MV-4-11 (cell line): ENCODE results near the gene LRRC38.

Experiments used
- DNase-seq: peaks from one replicate; lab custom pipeline; 2025; lab: John Stamatoyannopoulos, UW

The LRRC38 gene

DNA sequence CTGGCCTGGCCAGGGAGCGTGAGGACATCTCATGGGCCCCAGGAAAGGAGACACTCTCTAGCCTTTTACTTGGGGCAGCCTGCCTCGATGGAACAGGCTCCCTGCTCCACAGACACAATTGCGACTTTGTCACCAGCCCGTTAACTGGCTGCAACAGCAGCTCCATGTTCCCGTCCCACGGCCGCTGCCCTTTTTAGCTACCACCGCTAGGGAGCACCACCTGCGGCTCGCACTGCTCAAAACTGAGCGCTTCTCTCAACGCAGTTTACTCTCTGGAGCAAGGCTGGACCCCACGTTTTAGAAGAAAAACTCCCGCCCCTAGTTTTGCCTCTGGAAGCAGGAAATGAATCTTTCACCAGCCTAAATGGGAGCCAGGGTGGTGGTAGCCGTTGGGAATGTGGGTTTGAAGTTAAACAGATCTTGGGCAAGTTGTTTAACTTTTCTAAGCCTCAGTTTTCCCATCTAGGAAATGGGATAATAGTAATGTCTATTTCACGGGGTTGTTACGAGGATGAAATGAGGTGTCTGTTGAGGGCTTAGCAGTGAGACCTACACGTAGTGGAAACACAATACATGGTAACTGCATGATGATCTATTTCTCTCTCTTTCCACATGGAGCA lies 3.5 kb upstream of the LRRC38 start:
- DNase-seq, result no peak

DNA sequence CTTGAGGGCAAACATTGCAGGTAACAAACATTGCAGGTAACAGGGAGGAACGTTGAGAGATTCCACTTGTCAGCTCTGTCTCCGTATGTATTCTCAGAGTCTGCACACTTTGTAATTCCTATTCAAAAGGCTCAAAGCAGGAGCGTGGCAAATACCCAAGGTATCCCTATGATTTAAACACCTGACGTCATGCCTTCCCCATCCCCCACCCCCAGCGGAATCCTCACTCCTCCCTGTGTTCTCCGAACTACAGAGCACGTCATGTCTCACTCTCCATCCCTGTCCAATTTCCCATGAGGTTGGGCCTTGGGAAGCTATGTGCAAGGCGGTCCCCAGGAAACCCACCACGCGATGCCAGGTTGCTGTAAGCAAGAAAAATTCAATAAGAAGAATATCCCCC lies 2.8 kb upstream of the LRRC38 start:
- no peak for DNase-seq

DNA sequence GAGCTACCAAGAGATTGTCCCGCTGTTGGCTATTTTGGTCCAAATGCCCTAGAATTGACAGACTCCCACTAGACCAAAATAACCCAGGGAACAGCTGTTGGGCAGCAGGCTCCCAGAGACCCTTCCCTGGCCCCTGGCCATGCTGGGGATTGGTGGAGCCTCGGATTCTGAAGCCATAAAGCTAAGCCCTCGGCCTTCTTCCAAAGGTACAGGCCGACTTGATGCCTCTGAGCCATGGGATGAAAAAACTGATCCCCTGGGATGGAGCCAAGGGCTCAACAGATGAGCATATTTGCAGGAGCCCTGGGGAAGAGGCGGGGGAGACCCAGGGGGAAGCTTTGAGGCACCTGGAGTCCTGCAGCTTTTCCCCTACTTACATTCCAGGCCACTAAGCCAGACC lies 1.0 kb upstream of the LRRC38 start:
- DNase-seq, result no peak

DNA sequence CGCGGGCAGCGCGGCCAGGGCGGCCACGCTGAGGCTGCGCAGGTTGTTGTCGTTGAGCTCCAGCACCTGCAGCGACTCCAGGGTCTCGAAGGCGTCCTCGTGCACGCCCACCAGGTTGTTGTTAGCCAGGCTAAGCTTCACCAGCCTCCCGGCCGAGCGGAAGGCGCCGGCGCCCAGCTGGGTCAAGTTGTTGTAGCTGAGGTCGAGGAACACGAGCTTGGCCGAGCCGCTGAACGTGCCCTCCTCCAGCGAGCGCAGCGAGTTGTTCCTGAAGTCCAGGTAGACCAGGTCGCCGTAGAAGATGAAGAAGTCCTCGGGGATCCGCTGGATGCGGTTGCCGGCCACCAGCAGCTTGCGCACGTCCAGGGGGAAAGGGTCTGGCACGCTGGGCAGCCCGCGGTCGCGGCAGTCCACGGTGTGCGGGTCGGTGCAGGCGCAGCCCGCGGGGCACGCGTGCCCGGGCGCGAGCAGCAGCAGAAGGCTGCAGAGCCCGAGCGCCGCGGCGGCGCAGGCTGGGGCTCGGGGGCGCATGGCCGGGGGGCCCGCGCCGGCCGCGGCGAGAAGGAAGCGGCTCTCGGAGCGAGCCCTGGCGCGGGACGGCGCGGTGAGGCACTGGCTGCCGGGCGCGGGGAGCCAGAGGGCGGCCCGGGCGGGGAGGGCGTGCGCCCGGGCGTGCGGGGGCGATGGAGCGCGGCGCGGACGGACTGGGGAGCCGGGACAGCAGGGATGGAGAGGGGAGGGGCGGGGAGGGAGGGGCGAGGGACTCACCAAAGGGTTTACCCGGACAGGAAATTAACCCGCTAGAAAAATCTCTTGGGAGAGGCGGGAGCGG lies 524 bp downstream of the LRRC38 start:
- DNase-seq, result no peak

DNA sequence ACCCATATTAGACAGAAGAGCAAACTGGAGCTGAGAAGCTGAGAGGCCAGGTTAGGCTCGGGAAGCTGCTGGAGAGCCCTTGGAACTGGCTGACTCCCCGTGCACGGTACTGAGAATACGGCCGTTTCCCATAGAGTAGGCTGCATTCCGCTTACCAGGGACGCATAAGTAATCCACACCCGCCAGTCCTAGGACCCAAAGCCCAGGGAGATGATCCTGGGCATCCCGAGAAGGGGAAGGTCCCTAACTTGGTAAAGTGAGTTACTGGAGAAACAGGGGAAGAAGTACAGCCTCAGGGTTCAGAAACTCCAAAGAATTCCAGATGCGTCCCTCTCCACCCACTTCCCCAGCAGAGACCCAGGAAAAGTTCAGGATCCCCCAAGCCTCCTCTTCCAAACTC lies 1.3 kb downstream of the LRRC38 start:
- DNase-seq, result no peak

DNA sequence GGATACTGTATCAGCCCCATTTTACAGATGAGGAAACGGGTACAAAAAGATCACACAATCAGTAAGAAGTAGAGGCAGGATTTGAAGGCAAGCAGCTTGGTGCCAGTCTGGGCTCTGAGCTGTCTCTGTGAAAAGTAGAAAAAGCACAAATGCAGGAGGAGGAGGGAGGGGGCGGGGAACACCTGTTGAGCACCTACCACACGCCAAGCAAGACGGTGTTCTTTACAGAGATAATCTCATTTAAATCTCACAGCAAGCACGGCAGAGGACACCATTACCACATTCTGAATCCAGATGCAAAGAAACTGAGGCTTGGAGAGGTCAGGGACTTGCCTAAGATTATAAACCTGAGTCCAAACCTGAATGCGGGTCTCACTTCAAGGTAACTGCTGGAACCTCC lies 3.3 kb downstream of the LRRC38 start:
- no peak for DNase-seq

DNA sequence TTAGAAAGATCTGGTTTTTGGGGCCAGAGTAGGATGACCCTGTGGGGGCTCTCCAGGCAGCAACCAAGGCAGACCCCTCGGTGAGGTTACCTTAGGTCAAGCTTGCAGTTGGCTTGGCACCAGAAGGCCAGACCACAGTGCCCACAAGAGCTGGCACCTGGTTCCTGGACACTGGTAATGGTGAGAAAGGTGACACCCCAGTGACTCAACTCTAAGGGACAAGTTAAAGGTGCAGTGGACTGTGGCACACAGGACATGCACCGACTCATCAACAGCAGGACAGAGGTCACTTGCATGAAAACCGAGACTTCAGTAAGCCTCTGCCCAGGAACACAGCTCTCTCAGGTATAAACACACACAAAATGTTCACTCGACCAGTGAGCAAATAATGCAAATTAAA lies 6.7 kb downstream of the LRRC38 start:
- no peak for DNase-seq

DNA sequence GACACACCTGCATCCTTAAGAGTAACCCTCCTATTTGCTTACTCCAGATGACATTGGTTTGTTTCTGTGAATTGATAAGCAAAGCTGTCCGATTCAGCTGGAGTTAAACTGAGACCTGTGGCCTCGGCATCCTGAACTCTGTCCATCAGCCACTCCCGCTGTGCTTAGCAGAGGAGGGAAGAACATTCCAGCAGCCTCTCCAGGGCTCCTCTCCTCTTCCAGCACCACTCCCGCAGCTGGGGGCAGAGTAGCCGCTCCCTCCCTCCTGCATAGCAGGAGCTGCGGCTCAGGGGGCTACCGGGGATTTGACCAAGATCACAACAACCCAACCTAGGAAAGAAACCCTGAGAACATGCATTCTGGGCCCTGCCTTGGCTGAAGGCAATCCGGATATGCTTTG lies 8.8 kb downstream of the LRRC38 start:
- DNase-seq, result no peak

DNA sequence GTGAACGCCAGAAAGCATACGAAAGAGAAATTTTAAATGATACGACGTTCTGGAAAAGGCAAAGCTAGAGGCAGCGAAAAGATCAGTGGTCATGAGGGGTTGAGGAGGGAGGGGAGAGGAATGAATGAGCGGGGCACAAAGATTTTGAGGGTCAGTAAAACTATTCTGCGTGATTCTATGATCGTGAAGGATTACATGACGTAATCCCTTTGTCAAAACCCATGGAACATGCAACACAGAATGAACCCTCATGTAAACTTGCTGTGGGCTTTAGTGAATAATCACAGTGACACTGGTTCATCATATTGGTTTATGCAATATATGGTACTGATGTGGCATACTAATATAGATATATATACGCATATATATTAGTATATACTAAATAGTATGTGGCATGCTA lies 13.0 kb downstream of the LRRC38 start:
- DNase-seq, result no peak

DNA sequence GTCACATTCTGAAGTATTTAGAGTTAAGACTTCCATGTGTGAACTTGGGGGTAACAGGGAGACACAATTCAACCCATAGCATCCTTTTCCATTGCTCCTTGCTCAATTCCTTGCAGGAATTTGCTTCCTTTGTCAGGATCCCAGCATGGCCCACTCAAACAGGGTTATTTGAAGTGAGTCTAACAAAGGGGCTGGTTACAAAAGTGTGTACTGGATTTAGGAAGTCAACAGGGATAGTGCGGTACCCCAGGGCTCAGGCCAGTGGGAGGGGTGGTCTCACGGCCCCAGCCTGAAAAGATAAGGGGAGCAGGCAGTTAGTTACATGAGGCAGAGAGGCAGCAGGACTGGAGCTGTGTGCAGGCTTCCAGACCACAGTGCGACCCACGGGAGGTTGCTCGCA lies 14.4 kb downstream of the LRRC38 start:
- DNase-seq, result no peak

DNA sequence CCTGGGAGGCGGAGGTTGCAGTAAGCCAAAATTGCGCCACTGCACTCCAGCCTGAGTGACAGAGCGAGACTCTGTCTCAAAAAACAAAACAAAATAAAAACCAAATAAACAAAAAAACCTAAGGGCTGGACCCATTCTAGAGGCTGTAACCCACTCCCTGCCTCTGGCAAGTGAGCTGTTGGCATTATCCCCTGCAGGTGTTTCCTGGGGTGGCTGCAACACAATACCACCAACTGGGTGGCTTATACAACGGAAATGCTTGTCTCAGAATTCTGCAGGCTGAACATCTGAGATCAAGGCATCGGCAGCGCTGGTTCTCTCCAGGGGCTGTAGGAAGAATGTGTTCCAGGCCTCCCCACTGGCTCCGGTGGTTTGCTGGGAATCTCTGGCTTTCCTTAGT lies 15.2 kb downstream of the LRRC38 start:
- DNase-seq, result no peak

DNA sequence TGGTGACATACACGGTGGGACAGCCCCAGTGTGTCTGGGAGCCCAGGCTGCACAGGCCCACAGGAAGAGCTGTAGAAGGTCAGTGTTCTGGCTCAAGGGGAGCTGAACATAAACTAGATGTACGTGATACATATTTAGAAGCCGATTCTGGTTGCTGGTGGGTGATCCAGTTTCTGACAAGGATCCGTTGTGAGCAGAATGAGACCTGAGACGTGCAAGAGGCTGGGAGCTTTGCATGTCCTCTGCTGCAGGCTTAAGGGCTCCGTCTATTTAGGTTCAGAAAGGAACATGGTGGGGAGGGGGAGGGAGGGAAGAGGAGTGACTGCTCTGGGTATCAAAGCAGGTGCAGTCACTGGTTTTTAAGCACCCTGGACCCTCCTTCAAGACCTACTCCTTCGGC lies 18.6 kb downstream of the LRRC38 start:
- no peak for DNase-seq

DNA sequence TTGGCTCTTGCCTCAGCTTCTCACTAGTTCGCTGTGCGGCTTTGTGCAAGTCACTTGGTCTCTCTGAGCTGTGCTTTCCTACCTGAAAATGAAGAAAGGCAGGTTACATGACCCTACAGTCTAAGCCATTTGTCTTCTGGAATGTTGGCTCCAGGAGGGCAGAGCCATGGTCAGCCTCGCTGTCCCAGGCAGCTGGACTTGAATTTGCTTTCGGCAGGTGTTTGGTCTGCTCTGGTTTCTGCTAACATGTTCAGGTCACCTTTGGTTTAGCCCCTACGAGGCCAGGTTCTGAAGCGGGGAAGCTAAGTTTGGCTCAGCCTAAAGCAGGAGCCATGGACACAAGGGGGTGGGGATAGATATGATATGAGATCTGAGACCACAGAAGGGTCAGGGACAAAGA lies 19.1 kb downstream of the LRRC38 start:
- no peak for DNase-seq

DNA sequence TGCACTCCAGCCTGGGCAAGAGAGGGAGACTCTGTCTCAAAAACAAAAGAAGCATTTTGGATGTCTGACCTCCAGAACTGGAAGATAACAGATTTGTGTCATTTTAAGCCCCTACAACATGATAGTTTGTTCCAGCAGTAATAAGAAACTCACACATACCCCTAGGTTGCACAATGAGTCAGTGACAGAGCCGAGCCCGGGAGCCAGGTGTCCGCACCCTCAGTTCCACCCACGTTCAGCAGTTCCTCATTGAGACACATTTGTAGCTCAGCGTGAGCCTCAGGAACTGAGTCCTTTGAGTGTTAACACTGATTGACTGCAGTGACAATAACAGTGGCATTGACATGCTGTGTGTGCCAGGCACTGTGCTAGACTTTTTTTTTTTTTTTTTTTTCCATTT lies 19.8 kb downstream of the LRRC38 start:
- DNase-seq, result no peak

DNA sequence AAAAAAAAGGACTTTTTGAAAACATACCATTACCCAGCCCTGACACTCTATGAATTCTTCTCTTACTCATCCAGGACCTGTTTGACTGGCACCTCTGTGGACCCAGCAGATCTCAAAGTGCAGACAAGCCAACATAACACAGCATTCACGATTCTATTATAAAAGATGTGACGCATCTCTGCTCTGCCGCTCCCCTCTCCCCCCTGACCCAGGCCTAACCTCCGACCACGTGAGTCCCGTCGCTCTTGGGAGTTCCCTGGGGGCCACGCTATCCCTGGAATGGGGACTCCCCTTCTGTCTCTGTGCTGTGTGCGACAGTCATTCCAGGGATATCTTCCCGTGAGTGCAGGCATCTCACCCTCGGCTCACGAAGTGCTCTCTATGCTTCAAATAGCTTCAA lies 21.1 kb downstream of the LRRC38 start:
- DNase-seq, result no peak

DNA sequence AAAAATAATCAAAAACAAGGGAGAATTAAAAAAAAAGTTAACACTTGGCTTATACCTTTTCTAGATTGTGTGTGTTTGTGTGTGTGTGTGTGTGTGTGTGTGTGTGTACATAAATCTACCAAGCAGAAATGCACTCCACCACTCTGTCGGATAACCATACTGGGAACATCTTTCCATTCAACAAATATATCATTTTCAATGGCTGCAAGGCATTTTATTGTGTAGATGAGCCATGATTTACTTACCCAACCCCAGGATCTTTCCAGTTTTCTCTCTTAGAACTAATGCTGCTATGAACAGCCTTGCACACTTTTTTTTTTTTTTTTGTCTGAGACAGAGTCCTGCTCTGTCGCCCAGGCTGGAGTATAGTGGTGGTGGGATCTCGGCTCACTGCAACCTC lies 25.8 kb downstream of the LRRC38 start:
- DNase-seq, result no peak

DNA sequence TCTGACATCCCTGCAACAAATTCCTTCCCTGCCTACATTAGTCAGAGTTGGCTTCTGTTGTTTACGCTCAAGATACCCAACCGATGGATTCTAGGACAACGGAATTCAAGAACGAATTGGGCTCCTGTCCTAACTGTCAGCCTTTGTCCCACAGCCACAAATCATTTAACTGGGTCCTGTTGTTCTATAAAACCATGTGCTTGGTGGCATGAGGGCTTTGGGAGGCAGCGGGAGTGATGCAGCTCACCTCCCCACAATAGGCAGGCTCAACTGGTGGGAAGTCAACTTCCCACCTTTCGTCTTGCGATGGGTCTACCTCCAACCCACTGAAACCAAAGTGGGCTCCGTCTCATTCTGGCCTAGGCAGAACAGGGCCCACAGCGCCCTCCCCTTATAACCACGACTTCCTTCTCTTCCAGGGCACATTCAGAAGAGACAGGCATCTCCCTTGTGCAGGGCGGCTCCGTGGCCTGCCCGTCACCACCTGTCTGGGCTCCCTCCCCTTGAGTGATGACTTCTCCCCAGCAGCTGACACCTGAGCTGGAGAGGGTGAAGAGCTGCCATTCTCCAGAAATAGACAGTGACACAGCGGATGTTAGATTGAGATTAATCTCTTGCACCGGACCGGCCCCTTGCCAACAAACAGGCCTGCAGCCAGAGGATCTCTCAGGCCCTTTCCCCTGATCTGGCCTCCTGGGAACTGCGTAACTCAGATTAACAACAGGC lies 26.5 kb downstream of the LRRC38 start:
- DNase-seq, result no peak

DNA sequence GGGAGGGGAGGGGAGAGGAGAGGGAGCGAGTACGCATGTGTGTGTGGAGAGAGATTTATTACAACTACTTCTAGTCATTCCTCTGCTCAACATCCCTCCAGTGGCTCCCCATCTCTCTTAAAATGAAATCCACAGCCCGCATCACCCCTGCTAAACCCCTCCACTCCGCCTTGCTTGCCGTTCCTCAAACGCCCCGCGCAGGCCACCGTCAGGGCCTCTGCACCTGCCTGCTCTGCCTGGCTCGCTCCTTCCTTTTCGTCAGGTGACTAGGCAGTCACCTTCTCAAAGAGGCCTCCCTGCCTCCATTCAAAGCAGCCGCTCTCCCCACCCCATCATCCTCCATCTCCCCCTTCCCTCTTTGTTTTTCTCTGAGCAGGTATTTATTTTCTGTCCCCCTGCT lies 29.9 kb downstream of the LRRC38 start:
- DNase-seq, result no peak

DNA sequence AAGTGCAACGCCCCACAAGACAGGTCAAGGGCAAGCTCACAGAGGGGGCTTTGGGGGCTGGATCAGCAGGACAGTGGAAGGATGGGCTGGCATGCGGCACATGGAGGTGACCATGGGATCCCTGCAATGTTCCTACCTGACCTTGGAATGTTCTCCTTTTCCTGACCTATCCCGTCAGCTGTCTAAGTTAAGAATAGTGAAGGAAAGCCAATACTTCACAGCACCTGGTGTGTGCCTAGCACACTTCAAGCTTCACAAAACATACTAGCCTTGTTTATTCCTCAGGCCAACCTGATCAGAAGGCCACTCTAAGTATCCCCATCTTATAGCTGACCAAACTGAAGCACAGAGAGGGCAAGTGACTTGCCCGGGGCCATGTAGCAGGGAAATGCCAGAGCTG lies 31.2 kb downstream of the LRRC38 start:
- no peak for DNase-seq

DNA sequence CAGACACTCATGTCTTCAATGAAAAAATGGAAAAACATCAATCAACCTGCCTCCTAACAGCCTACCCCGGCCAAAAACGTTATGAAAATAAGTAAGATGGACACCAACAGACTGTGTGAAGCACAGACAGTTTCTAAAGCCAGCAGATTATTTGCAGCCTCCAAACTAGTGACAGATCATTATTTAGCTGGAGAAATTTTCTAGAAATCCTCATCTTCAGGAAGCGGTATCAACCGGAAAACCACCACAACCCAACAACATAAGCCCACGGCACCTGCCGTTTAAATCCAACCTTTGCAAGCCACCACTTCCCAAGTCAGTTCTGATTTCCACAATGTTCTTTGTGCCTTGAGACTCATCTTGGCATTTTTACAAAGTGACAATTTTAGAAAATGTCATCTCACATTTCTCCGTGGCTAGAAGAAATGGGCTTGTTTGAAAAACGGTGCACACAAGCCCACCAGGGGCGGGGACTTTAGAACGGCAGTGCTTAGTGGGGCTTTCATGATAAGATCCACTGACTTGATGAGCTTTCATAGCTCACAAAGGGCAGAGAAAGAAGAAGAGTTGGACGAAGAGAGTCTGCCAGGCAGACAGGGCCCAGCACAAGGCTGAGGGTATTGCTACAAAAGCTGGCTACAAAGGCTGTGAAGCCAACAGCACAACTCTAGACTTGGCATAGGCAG lies 34.5 kb downstream of the LRRC38 start:
- DNase-seq, result no peak

DNA sequence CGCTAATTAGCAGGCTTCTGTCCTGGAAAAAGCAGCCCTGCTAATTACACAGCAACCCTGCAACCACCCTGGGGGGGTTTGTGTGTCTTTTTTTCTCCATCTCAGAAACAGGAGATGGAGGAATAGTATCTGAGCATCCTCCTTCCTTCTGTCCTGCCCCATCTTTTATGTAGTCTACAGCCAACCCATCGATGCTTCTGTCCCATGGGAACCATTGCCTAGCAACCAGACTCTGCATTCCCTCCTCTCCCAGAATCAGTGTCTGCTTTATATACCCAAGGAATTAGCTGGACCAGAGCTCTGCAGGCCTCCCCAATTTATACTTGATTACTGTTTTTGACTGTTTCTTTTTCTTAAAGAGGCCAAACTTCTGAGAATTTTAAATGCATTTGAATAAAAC lies 35.1 kb downstream of the LRRC38 start:
- no peak for DNase-seq

DNA sequence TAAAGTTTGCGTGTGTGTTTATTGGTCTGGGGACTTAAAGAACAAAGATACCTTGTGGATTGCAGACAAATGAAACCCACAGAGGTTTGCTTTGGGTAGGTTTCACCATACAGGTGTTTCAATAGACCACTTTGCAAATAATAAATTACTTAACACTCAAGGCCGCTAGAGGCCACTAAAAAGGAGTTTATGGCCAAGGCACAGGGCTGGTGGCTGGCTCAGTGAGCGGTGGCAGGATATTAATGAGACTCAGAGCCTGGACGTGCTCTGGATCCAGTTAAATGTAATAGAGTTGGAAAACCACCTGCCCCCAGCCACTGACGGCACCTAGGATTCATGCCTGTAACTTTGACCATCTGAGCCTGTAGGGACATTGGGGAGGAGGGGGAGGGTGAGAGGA lies 44.5 kb downstream of the LRRC38 start:
- no peak for DNase-seq

DNA sequence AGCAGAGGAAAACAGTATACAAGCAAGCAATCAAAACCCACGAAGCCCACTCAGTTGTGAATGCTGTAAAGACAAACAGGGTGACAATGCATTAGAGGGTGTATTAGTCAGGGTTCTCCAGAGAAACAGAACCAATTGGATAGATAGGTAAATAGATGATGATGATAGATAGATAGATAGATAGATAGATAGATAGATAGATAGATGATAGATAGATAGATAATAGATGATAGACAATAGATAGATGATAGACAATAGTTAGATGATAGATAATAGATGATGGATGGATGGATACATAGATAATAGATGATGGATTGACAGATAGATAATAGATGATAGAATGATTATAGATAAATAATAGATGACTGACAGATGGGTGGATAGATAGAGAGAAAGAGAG lies 48.3 kb downstream of the LRRC38 start:
- no peak for DNase-seq
